Spleen (tissue), 7 donors: ENCODE results near the gene CITED1.

Experiments
- CTCF ChIP-seq, 11 experiments: fragments of 200-600 bp in 7 of 11; fragments of 450-650 bp in 4 of 11; sonication (generic) in 4 of 11; IDR thresholded peaks in 8 of 11; conservative IDR thresholded peaks in 3 of 11; 1 replicate in 7 of 11; 2 replicates in 4 of 11; pipeline versions ENCODE4 v1.4.0 to v1.8.0; 2016 to 2021; ENCODE audit warnings: antibody characterized with exemption in 11 of 11, inconsistent platforms in 4 of 11, mild to moderate bottlenecking in 1 of 11
- POLR2AphosphoS5 ChIP-seq, 3 donors: sonication (generic); formaldehyde crosslinking; IDR thresholded peaks; one replicate each; pipeline ENCODE4 v1.5.1; 2017; ENCODE audit warnings: antibody characterized with exemption in 3 of 3
- donor health status: DM: no; HTN: no; CAD: no; lungs with moderate emphysema.
- donor health status: DM: no; HTN: no; CAD: no.
- donor health status: DM: no; HTN: no; CAD: no.

DNA sequence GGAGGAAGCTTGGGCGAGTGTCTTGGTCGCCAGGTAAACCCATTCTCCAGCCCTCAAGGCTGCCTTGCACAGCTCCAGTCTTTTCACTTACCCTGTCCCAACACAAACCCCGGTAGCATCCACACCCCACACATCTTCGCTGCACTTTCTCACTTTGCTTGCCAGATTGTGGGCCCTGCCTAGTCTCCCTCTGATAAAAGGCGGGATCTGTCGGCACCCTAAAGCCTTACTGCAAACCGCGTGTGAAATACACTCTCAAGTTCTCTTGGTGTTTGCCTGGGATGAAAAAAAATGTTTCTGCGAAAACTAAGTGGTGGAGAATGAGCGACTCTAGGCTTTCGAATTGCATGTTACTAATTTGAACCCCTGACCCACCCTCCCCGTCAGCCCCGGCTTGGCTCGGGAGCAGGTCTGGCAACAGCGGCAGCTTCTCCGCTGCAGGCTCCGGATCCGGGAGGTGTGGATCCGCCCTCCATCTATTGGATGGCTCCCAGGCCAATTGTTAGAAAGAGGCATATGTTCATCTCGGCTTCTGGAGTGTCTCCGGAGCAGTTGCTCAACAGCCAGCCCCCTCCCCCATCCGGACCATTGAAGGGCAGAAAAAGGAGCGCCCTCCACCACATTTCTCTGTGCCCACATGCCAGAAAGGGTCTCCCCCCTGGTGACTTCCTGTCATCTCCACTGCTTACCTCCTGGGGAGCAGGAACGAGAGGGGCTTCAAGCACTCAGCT lies 3.0 kb upstream of the CITED1 start:
- TF ChIP-seq CTCF (IDR thresholded peaks at IDR 0.05 in 8 of 11, conservative IDR thresholded peaks at IDR 0.05 in 3 of 11) = no peak
- no peak for TF ChIP-seq POLR2AphosphoS5 (IDR thresholded peaks at IDR 0.05)
